Right forelimb (tissue), 1 donor: ENCODE results near the gene E2F2.
"Not testable (repeated sequence)": the region's sequence is repeated elsewhere in the genome, so short reads cannot be mapped to it uniquely, and the experiment has no call there.

Experiments
- DNase-seq: peaks from one replicate; pipeline ENCODE4 v3.0.0-alpha.2; 2018

E2F2 gene

DNA sequence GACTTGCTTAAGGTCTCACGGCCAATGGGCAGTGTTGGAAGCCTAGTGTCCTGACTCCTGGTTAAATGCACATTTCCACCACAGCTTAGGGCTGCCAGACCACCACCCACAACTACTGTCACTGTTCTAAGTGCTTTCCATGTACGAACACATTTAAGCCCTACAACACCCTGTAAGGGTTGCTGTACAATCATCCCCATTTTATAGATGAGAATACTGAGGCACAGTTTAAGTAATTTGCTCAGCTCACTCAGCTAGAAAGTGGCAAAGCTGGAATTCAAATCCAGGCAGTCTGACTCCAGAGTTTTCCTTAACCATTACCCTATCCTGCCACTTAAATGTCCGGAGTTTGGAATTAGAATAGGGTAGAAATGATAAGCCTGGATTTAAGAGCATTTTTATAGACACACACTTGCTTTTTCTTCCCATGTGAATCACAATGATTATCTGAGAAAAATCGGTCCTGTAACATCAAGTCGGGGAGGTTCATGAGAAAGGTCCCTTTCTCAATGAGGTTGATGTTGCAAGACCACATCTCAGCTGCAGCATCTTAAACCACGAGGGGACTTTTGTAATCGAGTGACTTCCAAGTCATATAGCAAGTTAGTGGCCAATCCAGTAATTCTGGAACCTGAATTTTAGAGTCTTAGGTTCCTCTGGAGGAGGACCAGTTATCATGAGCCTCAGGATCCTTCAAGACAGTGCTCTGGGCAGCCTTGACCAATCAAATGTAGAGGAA lies 8.6 kb downstream of the E2F2 start:
- no peak for DNase-seq

DNA sequence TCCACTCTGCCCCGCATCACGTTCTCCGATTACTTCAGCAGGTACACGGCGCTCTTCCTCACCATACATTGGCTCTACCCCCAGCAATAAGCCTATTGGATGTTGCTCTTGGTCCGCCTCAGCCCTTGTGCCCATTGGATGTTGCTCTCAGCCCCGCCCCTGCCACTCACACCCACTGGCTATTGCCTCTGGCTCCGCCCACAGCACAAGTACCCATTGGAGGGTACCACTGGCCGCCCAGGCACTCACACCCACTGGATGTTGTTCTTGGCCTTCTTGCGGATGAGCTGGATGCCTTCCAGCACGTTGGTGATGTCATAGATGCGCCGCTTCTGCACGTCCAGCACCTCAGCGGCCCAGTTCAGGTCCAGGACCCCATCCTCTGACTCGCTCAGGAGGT lies 9.4 kb downstream of the E2F2 start:
- no peak for DNase-seq

DNA sequence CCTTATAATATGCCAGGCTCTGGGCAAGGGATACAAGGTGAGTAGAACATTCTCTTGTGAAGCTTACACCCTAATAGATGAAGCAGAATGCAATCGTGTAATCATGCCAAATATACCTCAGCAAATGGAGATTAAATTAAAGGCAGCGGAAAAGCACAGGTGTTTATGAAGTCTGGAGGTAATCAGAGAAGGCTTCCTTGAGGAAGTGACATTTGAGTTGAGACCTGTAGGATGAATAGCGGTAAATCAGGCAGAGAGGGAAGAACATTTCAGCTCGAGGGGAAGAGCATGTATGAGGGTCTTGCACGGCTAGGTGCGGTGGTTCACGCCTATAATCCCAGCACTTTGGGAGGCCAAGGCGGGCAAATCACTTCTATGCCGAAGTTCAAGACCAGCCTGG lies 13.5 kb downstream of the E2F2 start:
- no peak for DNase-seq

DNA sequence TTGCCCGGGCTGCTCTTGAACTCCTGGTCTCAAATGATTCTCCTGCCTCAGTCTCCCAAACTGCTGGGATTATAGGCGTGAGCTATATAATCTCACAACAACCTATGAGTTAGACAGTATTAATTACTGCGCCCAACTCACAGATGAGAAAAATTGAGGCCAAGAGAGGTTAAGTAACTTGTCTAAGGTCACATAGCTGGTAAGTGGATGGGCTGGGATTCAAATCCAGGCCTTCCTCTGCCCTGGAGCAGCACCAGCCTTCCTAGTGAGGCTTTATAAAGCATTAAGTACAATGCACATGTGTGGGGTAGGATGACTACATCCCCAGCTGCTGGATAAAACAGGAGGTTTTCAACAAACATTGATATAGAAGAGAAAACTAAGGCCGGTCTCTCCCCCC lies 15.1 kb downstream of the E2F2 start:
- DNase-seq, result no peak

DNA sequence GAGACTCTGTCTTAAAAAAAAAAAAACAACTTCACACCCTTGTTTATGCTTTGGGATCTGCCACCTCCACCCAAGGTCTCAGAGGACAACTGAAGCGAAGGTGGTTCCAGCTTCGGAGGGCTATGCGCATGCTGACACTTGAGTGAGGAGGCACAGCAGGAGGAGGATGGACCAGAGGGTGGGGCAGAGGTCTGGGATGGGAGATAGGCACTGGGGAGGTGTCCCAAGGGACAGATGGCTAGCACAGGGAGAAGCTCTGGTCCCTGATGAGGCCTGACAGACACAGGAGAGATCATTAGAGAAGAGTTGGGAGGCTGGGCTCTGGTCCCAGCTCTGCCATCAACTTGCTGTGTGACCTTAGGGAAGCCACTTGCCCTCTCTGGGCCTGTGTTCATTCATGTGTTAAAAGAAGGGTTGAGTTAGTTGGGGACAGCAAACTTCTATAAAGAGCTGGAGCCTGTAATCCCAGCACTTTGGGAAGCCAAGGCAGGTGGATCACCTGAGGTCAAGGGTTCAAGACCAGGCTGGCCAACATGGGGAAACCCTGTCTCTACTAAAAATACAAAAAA lies 16.8 kb downstream of the E2F2 start:
- no peak for DNase-seq

DNA sequence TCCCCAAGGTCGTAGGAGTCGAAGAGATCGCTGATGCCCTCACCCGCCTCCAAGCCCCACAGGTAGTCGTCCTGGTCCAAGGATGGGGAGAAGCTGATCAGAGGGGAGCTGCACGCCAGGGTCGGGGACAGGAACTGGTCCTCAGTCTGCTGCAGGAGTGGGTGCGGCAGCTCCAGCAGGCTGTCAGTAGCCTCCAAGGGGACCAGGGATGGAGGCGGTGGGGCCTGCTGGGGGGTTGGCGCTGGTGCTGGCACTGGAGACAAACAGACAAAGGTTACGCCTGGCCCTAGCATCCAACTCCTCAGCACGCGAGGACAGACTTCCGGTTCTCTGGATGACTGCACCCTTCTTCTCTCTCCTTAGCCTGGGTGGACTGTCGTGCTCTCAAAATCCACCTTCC lies 21.1 kb downstream of the E2F2 start:
- DNase-seq, result no peak

DNA sequence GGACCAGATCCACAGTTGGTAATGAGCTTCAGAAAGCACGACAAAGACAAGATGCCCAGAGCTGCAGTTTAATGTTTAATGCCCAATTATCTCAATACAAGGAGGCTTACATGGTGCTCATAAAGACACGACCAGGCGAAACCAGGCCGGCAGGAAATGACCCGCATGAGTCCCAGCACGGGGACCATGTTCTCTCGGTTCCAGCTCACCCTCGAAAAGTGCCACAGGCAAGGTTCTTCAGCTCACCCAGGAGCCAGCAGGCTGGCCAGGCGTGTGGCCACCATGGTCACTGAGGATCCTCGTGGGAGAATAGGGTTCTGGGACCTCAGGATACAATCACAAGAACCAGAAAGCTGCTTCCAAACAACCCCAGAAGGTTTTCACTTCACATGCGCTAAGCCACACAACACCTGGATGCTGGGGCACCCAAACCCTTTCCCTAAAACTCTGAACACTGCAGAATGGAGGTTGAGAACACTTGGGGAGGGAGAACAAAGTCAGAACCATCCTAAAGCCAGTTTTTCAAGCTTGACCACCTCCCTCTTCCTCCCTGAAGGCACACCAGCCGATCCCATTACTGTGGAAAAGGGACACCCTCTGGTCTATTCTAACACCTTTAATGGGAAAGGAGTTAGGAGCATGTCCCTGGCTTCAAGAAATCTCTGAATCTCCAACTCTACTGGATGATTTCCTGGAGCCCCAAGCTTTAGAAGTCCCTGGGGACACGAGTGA lies 24.5 kb downstream of the E2F2 start:
- DNase-seq, result no peak

DNA sequence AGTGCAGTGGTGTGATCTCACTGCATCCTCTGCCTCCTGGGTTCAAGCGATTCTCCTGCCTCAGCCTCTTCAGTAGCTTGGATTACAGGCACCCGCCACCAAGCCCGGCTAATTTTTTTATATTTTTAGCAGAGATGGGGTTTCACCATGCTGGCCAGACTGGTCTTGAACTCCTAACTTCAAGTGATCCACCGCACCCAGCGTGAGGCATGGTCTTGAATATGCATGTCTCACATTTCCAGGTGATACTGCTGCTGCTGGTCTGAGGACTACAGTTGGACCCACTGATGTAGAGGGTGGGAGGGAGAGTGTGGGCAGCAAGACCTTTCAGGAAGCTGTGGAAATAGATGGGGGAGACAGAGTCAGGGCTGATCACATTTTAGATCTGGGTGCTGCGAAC lies 25.2 kb downstream of the E2F2 start:
- DNase-seq, result no peak

DNA sequence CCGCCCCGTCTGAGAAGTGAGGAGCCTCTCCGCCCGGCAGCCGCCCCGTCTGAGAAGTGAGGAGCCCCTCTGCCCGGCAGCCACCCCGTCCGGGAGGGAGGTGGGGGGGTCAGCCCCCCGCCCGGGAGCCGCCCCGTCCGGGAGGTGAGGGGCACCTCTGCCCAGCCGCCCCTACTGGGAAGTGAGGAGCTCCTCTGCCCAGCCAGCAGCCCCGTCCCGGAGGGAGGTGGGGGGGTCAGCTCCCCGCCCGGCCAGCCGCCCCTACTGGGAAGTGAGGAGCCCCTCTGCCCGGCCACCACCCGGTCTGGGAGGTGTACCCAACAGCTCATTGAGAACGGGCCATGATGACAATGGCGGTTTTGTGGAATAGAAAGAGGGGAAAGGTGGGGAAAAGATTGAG lies 26.9 kb downstream of the E2F2 start:
- DNase-seq, result not testable (repeated sequence)

DNA sequence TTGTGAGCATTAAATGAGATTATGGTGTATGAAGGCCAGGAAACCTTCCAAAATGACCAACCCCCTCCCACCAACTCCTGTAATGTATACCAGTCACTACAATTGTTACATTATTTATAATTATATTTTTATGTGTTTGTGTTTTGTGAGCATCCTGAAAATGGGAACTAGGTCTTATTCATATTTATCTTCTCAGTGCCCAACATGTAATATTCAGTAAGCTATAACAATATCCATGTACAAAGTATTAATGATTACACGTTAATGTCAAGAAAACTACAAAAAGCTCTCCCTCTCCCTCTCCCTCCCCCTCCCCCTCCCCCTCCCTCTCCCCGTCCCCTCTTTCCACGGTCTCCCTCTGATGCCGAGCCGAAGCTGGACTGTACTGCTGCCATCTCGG lies 28.1 kb downstream of the E2F2 start:
- DNase-seq, result no peak

DNA sequence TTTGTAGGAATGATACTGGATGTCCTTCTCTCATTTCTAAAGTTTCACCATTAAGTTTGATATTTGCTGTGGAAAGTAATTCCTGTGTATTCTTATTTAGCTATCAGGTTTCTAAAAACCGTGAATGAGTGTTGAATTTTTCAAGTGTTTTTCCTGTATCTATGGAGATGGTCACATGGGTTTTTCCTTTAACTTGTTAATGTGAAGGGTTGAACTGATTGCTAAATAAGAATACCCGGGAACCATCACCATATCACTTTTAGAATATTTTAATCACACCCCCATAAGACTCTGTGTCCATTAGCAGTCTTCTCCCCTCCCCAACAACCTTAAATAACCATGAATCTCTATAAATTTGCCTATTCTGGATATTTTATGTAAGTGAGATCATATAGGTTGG lies 30.6 kb downstream of the E2F2 start:
- no peak for DNase-seq

DNA sequence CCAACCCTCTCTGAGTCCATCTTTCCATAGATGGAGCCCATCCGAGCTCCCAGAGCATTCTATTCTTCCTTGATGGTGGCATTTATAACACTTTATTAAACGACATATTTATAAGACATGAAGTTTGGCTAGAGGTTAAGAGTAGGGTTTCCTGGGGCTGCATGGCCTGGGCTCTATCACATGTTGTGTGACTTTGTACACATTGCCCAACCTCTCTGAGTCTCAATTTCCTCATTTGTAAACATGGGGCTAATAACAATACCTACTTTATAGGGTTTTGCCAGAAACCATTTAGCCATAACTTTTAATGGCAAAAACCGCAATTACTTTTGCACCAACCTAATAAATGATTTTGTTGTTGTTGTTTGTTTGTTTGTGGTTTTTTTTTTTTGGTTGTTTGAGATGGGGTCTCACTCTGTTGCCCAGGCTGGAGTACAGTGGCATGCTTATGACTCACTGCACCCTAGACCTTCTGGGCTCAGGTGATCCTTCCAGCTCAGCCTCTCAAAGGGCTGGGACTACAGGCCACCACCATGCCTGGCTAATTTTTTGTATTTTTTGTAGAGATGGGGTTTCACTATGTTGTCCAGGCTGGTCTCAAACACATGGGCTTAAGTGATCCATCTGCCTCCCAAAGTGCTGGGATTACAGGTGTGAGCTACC lies 33.1 kb downstream of the E2F2 start:
- no peak for DNase-seq

DNA sequence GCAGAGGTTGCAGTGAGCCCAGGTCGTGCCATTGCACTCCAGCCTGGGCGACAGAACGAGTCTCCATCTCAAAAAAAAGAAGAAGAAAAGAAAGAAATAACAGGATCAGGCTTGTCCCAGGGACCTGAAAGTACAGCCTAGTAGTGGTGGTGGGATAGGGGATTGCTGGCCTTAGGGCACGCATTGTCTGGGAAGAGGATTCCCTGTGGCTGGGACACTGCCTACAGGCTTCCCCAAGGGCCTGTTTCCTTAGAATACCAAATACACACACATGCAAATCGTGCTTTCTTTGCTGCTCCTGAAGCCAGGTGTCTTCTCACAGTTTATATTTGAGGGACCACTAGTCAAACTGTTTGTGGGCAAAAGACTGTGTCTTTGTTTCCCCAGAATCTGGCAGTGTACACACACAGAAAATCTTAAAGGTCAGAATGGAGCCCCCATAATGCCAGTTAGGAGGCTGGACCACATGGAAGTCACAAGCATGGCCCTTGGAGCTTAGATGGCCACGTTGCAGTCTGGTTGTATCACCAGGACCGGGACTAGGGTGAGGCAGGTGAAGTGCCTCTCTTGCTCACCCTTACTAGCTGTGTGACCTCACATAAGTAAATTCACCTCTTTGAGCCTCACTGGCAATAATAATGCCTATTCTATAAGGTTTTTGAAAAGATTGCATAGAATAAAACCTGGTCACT lies 34.4 kb downstream of the E2F2 start:
- no peak for DNase-seq

DNA sequence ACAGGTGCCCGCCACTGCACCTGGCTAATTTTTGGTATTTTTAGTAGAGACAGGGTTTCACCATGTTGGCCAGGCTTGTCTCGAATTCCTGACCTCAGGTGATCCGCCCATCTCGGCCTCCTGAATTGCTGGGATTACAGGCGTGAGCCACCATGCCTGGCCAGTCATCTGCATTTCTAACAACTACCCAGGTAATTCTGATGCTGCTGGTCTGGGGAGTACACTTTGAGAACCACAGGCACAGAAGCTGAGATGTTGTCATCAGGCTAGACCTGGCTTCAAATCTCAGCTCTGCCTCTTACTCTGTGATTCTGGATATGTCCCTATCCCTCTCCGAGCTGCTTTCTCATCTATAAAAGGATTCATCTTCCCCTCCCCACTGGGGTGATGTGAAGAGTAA lies 36.2 kb downstream of the E2F2 start:
- not testable (repeated sequence) for DNase-seq

DNA sequence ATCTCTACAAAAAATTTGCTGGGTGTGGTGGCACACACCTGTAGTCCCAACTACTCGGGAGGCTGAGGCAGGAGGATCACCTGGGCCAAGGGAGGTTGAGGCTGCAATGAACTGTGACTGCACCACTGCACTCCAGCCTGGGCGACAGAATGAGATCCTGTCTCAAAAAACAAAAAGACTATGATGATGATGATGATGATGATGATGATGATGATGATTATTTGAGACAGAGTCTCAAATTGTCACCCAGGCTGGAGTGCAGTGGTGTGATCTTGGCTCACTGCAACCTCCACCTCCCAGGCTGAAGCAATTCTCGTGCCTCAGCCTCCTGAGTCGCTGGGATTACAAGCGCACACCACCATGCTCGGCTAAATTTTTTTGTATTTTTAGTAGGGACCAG lies 38.3 kb downstream of the E2F2 start:
- DNase-seq, result not testable (repeated sequence)

DNA sequence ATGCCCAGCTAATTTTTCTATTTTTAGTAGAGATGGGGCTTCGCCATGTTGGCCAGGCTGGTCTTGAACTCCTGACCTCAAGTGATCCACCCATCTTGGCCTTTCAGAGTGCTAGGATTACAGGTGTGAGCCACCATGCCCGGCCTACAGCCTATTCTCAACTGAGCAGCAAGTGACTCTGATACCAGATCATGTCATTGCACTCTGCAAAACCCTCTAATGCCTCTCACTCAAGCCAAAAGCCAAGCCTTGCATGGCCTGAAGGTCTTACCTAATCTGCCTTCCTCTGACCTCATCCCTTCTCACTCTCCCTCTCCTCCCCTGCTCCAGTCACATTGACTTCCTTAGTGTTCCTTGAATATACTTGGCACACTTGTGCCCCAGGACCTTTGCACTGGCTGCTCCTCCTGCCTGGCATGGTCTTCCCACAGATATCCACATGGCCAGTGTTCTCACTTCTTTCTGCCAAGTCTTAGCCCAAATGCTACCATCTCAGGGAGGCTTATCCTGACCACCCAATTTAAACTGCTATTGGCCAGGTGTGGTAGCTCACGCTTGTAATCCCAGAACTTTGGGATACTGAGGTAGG lies 38.8 kb downstream of the E2F2 start:
- DNase-seq, result no peak

DNA sequence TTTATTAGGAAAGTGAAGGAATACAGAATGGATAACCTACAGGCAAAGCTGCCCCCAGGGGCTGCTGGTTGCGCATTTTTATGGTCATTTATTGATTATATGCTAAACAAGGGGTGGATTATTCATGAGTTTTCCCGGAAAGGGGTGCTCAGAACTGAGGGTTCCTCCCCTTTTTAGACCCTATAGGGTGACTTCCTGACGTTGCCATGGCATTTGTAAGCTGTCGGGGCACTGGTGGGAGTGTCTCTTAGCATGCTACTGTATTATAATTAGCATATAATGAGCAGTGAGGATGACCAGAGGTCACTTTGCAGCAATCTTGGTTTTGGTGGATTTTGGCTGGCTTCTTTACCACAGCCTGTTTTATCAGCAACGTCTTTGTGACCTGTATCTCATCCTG lies 41.2 kb downstream of the E2F2 start:
- no peak for DNase-seq

DNA sequence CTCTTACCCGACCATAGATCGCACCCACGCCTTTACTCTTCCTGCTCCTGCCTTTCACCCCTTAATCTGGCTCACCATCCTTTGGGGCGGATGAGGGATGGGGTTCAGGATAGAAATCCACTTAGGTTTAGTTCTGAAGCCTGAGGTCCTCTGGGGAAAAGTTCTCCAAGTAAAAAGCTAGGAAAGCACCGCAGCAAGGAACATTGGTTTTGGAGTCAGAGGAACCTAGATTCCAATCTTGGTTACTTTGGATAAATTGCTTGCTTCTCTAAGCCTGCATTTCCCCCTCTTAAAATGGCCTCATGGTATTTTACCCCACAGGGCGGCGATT lies 46.1 kb downstream of the E2F2 start:
- DNase-seq, result no peak

DNA sequence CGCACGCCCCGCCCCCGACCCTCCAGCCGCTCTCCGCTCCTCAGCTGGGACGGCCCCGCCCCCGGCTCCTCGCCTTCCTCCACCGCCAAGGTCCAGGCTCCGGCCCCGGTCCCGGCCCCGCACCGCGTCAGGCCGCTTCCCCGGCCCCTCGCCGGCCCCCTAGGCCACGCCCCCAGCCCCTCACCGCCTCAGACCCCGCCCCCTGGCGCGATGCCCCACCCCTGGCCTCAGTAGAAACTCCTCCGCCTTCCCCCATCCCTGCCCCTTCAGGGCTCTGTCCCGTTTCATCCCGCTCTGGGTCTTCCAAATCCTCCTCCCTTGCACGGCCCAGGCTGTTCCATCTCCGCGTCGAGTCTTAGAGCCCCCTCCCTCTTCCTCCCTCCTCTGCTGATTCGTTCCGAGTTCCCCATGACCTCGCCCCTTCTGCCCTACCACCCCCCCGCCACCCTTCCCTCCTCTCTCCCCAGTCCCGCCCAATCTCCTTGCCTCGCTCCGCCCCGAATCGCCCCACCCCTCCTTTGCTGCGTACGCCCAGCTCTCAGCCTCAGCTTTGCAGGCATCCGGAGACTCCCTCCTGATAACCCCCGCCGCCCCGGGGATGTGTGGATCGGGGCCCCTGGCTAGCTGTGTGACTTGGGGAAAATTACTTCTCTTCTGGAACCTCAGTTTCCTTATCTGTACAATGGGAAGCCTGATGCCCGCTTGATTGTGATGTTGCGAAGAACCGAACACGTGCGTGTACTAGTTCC lies 46.6 kb downstream of the E2F2 start:
- DNase-seq, result peak; percentile 98

DNA sequence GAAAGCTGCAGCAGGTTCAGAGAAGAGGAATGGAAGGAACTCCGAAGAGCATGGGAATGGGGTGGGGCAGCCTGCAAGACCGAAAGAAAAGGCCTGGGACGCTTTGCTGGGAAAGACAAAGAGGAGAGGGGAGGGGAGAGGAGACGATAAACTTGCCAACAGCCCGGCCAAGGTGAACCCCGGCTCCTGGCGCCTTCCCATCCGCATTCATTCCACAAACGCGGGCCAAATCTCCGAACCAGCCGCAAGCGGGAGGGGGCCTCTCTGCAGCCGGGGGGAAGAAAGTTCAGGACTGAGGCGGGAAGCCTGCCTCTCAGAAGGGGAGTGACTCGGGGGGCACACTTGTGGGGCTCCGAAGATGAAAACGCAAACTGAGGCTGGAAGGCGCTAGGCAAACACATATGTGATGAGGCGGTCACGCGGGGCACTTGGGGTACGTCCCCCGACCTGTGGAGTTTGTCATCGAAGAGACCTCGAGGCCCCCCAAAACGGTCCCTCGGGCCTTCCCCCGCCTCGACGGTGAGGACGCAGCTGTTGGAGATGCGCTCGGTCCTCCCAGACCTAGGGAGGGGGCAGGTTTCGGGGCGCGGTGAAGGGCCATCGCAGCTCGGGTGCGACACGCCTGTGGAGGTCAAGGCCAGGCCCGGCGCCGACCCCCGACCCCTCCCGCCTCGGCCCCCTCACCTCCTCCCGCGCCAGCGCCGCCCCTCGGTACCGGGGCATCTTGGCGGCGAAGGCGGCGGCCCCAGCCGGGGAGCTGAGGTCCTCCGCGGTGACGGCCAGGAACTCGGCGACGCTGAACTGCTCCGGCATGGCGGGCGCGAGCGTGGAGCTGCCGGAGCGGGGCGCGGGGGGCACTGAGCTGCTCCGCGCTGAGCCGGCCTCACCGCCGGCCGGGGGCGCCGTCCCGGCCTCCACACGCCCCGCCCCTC lies 47.4 kb downstream of the E2F2 start, which contains the start of gene ASAP3:
TSS of gene ASAP3 (minus strand) at position 859 of the 932 bp plus-strand sequence. CDS start at position 813, 46 bp downstream.
- peak; percentile 86 for DNase-seq

DNA sequence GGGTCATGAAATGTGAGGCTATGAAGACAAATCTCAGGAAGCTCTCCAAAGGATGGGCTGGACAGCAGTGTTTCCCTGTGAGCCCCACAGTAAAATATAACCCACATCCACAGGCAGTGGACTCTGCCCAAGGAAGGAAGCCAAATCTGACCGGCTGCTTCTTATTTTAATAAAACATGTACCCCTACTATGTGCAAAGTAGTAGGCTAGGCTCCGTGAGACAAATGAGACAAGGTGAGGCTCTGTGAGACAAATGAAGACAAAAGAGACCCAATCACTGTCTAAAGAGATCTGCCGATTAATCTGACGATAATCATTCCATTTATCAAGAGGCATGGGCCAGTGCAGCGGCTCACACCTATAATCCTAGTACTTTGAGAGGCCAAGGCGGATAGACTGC lies 49.1 kb downstream of the E2F2 start:
- DNase-seq, result no peak
